Astrocyte of the spinal cord (primary cell): Measurements from ENCODE around the gene POFUT2.

Experiments used
- DNase-seq: peaks from one replicate; pipeline ENCODE4 v3.0.0; 2011; ENCODE audit warnings: low read depth, low spot score
- H3K4me3 ChIP-seq: 2 replicates; pipeline ENCODE4 v1.5.1; 2011; ENCODE audit warnings: low read depth, mild to moderate bottlenecking, low read length, moderate library complexity
- in situ Hi-C: cut with HindIII; loops from 2 replicates; pipeline ENCODE4 v1.10.0; 2017; ENCODE audit warnings: low sequenced_read_pairs
- TF ChIP-seq, protein P1 (sequence below): IDR thresholded peaks from 2 replicates; pipeline ENCODE4 v1.5.1; 2012; ENCODE audit warnings: low read depth, mild to moderate bottlenecking, low read length, inconsistent platforms

The POFUT2 gene

DNA sequence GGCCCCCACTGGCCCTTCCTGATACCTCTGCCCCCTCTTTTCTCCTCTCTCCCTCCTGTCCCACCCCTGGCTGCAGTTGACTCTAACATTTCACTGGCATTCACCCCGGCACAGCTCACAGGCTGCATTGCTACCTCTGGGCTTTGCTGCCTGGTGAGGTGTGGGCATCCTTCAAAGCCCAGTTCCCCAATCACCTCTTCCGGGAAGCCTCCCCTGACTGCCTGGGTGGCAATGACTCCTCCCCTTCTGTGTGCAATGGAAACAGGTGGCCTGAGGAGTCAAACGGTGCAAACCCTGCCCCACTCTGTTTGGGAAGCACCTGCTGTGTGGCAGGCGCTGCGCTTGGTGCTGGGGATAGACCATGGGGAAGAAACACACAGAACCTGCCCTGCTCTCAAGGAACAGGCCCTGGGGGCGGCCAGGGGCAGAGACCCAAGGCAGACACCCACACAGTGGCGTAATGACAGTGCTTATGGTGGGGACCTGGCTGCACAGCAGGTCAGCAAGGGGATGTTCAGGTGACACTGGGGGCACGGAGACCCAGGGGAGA is 39.3 kb upstream of the POFUT2 start:
- in situ Hi-C loops, result no loop called here
- no peak for DNase-seq
- TF ChIP-seq, protein P1, sequence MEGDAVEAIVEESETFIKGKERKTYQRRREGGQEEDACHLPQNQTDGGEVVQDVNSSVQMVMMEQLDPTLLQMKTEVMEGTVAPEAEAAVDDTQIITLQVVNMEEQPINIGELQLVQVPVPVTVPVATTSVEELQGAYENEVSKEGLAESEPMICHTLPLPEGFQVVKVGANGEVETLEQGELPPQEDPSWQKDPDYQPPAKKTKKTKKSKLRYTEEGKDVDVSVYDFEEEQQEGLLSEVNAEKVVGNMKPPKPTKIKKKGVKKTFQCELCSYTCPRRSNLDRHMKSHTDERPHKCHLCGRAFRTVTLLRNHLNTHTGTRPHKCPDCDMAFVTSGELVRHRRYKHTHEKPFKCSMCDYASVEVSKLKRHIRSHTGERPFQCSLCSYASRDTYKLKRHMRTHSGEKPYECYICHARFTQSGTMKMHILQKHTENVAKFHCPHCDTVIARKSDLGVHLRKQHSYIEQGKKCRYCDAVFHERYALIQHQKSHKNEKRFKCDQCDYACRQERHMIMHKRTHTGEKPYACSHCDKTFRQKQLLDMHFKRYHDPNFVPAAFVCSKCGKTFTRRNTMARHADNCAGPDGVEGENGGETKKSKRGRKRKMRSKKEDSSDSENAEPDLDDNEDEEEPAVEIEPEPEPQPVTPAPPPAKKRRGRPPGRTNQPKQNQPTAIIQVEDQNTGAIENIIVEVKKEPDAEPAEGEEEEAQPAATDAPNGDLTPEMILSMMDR, result no peak
- no peak overlapping the region for H3K4me3 ChIP-seq

DNA sequence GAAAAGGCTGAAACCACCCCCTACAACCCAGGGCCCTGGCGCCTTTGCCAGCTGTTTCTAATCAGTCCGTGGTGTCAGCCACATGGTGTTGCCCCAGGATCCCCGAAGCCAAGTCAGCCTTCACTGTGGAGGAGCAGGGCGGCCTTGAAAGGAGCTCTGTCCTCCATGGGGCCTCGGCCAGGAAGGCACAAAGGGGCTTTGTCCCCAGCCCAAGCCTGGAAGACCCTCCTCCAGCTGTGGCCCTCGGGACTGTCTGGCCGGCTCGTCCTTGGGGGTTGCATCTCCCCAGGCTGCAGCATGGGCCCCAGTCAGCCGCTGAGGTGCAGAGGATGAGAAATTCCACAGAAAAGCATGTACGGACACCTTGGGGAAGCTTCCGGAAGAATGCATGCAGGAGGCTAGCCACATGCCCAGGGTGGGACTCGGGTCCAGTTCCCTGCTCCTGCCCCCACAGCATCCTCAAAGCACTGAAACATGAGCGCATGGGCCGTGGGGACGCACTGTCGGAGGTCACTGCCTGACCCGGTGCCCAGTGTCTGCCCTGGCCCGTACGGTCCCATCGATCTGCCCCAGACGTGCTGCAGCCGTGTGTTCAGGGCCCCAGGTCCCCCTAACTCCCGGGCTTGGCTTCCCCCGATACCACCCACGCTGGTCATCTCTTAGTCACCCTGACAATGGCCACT is 38.6 kb upstream of the POFUT2 start:
- DNase-seq, result no peak
- in situ Hi-C loops, result no loop called here
- no peak overlapping the region for H3K4me3 ChIP-seq
- TF ChIP-seq, protein P1, result no peak

DNA sequence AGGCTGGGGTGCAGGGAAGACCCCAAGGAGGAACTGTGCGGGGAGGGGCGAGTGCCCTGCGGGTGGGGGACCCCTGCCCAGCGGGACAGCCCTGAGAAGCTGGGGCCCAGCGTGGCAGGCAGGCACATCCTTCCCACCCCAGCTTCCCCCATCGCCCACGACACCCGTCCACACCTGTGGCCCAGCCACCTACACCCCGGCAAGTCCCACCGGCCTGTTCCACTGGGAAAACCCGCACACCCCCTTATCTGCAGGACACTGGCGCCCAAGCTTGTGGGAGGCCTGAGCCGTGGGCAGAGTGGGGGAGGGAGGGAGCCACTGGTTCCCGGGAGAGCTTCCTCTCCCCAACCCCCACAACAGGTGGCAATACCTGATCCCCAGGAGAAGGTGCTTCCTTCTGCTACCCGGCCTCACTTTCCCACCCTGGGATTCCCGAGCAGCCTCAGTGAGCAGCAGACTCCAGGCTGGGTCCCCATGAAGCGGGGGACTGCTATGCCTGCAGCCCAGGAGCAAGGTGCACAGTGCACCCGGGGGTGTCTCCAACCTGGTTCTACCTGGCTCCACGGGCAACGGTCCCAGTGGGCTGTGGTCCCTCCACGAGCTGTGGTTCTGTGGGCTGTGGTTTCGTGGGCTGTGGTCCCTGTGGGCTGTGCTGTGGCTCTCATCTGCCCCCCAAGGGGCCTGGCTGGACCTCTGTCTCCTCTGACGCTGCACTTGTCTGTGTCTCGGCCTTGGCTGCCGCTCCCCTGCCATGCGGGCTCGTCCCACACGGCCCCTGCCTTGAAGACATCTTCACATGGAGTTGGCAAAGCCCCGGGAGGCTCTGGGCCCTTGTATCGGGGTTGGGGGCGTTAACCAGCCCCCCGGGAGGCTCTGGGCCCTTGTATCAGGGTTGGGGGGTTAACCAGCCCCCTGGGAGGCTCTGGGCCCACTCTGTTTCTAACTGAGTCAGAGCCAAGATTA is 37.8 kb upstream of the POFUT2 start:
- no peak overlapping the region for H3K4me3 ChIP-seq
- DNase-seq, result no peak
- TF ChIP-seq, protein P1, result no peak
- in situ Hi-C loops, result no loop called here

DNA sequence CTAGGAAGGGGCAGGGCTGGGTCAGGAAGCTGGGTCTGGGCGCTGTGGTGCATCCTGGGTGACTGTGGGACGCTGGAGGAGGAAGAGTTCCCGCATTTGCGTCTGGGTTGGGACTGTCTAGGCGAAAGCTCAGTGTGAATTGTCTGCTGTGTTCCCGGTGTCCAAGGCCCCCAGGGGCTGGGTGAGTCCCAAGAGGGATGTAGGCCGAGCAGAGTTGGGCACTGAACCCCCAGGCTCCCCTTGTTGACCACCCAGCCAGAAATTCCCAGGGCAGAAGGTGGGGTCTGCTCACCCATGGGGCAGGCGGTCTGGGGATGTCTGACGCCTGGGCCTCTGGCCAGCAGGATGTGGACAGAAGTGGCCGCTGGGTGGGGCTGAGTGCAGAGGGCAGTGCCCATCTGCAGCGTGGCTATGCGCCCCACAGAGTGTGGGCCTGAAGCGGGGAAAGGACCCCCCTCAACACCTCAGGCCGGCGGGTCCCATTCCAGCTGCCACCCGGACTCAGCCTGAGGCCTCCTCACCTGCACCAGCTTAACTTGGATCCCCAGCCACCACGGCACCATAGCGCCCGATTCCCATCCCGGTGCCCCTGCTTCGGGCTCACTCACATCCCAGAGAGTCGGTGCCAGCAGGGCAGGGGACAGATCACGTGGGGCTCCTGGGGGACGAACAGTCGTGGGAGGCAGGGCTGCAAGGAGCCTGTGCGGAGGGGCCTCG is 37.0 kb upstream of the POFUT2 start:
- in situ Hi-C loops, result no loop called here
- TF ChIP-seq, protein P1, result no peak
- DNase-seq, result no peak
- no peak overlapping the region for H3K4me3 ChIP-seq

DNA sequence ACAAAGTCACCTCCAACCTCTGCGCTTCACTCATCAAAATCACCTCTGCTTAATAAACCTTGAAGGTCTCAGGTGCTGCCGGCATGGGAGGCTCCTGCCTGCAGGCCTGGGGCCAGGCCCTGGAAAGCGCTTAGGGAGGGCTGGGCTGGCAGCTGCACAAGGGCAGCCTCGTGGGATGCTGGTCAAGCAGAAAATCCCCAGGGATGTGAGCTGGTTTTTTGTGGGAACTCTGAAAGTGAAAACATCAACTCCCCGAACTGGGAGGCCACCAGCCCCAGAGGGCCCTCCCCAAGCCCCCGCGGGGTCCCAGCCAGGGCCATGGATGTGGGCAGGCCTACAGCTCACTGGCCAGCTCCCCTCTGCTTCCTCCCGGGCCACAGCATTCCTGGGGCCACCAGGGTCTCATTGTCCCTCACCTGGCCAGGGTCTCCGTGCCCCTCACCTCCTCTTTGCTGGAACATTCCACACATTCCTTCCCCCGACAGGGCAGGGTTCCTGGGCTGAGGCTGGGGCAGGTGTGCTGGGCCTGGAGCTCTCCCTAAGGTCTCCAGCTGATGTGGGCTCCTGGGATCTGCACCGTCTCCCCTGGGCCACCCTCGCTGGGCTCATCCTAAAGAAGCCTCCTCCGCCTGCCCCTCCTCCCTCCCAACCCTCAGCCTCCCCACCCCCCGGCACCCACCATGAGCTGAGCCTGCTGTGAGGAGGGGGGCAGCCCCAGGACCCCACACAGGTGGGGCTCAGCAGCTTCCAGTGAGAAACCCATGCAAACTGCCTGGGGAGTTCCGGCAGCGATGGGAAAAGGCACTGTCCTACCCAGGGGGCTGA is 36.0 kb upstream of the POFUT2 start:
- in situ Hi-C loops, result no loop called here

More for the DNA sequence above, 36.0 kb upstream of the POFUT2 start:
- TF ChIP-seq, protein P1, result no peak
- H3K4me3 ChIP-seq, result no peak overlapping the region
- no peak for DNase-seq
